Activated CD4-positive, CD25-positive, alpha-beta regulatory T cell (primary cell): Measurements from ENCODE around the gene DLL4.

ENCODE experiments used
- DNase-seq, 4 experiments: peaks; one replicate each; lab custom pipeline; 2025; lab: John Stamatoyannopoulos, UW

The DLL4 gene

GRCh38 chr15:40906091-40906990 lies 22.8 kb upstream of the DLL4 start:
- peak; percentile 57 to 68 (median 64) for DNase-seq

GRCh38 chr15:40906991-40907802 lies 21.9 kb upstream of the DLL4 start:
- DNase-seq, result peak in 2 of 4 experiments; percentile 24 to 51

- DNase-seq, result no peak
Observed at GRCh38 chr15:40908095-40908494, 21.0 kb upstream of the DLL4 start.

- DNase-seq, result no peak
Observed at GRCh38 chr15:40909662-40910630, 19.2 kb upstream of the DLL4 start.

- no peak for DNase-seq
Observed at GRCh38 chr15:40911141-40911540, 18.0 kb upstream of the DLL4 start.

- DNase-seq, result no peak
Observed at GRCh38 chr15:40911693-40912092, 17.4 kb upstream of the DLL4 start.

- no peak for DNase-seq
Observed at GRCh38 chr15:40912478-40912877, 16.7 kb upstream of the DLL4 start.

- no peak for DNase-seq
Observed at GRCh38 chr15:40914013-40914412, 15.1 kb upstream of the DLL4 start.

- DNase-seq, result no peak
Observed at GRCh38 chr15:40914486-40914885, 14.7 kb upstream of the DLL4 start.

GRCh38 chr15:40915116-40915661 lies 14.0 kb upstream of the DLL4 start:
- no peak for DNase-seq

GRCh38 chr15:40915679-40916078 lies 13.5 kb upstream of the DLL4 start:
- DNase-seq, result no peak

- no peak for DNase-seq
Observed at GRCh38 chr15:40917585-40917984, 11.6 kb upstream of the DLL4 start.

GRCh38 chr15:40918146-40918798 lies 10.9 kb upstream of the DLL4 start:
- no peak for DNase-seq

GRCh38 chr15:40918799-40919392 lies 10.2 kb upstream of the DLL4 start:
- no peak for DNase-seq

- no peak for DNase-seq
Observed at GRCh38 chr15:40921949-40922607, 7.1 kb upstream of the DLL4 start.

- no peak for DNase-seq
Observed at GRCh38 chr15:40922608-40923005, 6.5 kb upstream of the DLL4 start.

- DNase-seq, result no peak
Observed at GRCh38 chr15:40923551-40923950, 5.6 kb upstream of the DLL4 start.

GRCh38 chr15:40925495-40925862 lies 3.7 kb upstream of the DLL4 start:
- DNase-seq, result no peak

GRCh38 chr15:40925863-40926658 lies 3.1 kb upstream of the DLL4 start:
- DNase-seq, result no peak
